Cortex of kidney (tissue), 1 donor: ENCODE data around the gene HABP4.

Experiments
- DNase-seq: peaks from one replicate; lab custom pipeline; 2025; lab: John Stamatoyannopoulos, UW

Gene HABP4

GRCh38 chr9:96476591-96476990 lies 26.6 kb downstream of the HABP4 start:
- DNase-seq: no peak

GRCh38 chr9:96478829-96479371 lies 28.9 kb downstream of the HABP4 start:
- DNase-seq: no peak

- no peak for DNase-seq
Observed at GRCh38 chr9:96480736-96481135, 30.8 kb downstream of the HABP4 start.

GRCh38 chr9:96482476-96482875 lies 32.5 kb downstream of the HABP4 start:
- DNase-seq: no peak

- no peak for DNase-seq
Observed at GRCh38 chr9:96483197-96483596, 33.2 kb downstream of the HABP4 start.

- DNase-seq: no peak
Observed at GRCh38 chr9:96483733-96484390, 33.9 kb downstream of the HABP4 start.

- DNase-seq: no peak
Observed at GRCh38 chr9:96484521-96484931, 34.6 kb downstream of the HABP4 start.

GRCh38 chr9:96485280-96485679 lies 35.3 kb downstream of the HABP4 start:
- no peak for DNase-seq

- no peak for DNase-seq
Observed at GRCh38 chr9:96486386-96487028, 36.5 kb downstream of the HABP4 start.

GRCh38 chr9:96487029-96487396 lies 37.0 kb downstream of the HABP4 start:
- no peak for DNase-seq

- no peak for DNase-seq
Observed at GRCh38 chr9:96487949-96488348, 38.0 kb downstream of the HABP4 start.

GRCh38 chr9:96489482-96489979 lies 39.6 kb downstream of the HABP4 start:
- no peak for DNase-seq

- DNase-seq: no peak
Observed at GRCh38 chr9:96490534-96491078, 40.6 kb downstream of the HABP4 start.

- DNase-seq: no peak
Observed at GRCh38 chr9:96491079-96491879, 41.3 kb downstream of the HABP4 start.

GRCh38 chr9:96491880-96492525 lies 42.0 kb downstream of the HABP4 start:
- DNase-seq: no peak

GRCh38 chr9:96492993-96493531 lies 43.1 kb downstream of the HABP4 start:
- DNase-seq: no peak

GRCh38 chr9:96493757-96494156 lies 43.8 kb downstream of the HABP4 start:
- DNase-seq: no peak

- no peak for DNase-seq
Observed at GRCh38 chr9:96494215-96494800, 44.3 kb downstream of the HABP4 start.

- no peak for DNase-seq
Observed at GRCh38 chr9:96495341-96495740, 45.4 kb downstream of the HABP4 start.

GRCh38 chr9:96496368-96497116 lies 46.6 kb downstream of the HABP4 start:
- DNase-seq: no peak

- DNase-seq: no peak
Observed at GRCh38 chr9:96497117-96497399, 47.1 kb downstream of the HABP4 start.
